Occipital lobe (tissue), 2 donors: Measurements from ENCODE around the gene SUPV3L1. TPM values are rescaled to one million over a fixed set of nuclear protein-coding genes. Genes with fewer than 3 reads are reported as not detected.
"Not testable (repeated sequence)": the region's sequence is repeated elsewhere in the genome, so short reads cannot be mapped to it uniquely, and the experiment has no call there.

ENCODE experiments used
- DNase-seq: peaks from one replicate; lab custom pipeline; 2025; lab: John Stamatoyannopoulos, UW
- total RNA-seq: library from RNA; depleted of rRNA; stranded (reverse); fragments of >200 nt; gene quantifications from one replicate; pipeline ENCODE4 v1.2.3, GENCODE V29; 2014

The SUPV3L1 gene
- total RNA-seq = 32.8 TPM

DNA sequence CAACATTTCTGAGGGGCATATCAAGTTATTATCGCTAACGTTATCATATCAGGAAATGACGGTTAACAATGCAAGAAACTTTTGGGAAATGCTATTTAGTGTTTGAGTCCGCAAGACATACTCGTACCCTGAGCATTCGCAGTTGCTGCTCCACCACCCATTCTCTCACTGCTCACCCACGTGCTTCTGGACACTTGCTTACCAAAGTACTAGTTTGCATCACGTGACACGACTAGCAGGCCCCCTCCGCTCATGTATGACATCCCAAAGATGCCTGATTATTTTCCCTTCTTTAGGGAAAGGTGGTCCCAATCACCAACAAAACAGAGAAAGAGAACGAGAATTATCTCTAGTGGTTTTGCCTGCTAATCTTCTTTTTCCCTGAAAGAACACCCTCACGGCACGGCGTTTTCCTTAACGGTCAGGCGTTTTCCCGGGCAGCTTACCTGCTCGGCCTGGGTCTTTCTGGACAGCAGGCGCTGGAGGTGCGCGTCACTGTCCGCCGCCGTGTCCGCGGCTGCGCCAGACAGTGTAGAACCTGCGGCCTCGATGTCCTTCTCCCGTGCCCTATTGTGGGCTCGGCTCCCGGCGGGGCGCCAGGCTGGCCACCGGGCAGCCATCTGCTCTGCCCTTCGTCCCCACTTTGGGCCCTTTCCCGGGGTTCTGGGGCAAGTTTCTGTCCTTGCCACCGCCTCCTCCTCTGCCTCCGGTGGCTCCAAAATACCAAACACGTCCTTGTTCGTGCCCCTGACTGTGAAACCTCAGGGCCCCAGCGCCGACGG is at the start of gene SUPV3L1:
Gene SUPV3L1 (plus strand): TSS at position 492 of the 782 bp plus-strand sequence. CDS start 58 bp downstream, at position 550.
- DNase-seq = peak; percentile 86

- DNase-seq = no peak
These were observed 49.8 kb upstream of the SUPV3L1 start for GRCh38 chr10:69130251-69130650.

- no peak for DNase-seq
These were observed 40.1 kb upstream of the SUPV3L1 start for GRCh38 chr10:69139961-69140360.

DNA sequence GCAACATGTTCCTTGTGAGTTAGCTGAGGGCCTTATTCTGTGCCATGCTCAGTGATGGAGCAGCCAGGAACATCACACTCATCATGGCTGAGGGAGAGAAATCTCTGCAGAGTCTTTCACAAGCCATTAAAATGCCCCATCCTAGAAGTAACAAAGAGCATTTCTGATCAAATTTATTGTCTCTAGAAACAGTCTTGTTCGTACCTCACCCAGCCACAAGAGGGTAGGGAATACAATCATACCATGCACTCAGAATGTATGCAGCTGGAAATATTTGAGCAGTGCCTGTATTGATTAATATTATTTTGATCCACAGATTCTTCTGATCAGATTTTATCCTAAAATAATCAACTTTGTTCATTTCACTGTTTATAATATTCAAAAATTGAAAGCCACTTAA is 38.7 kb upstream of the SUPV3L1 start:
- no peak for DNase-seq

DNA sequence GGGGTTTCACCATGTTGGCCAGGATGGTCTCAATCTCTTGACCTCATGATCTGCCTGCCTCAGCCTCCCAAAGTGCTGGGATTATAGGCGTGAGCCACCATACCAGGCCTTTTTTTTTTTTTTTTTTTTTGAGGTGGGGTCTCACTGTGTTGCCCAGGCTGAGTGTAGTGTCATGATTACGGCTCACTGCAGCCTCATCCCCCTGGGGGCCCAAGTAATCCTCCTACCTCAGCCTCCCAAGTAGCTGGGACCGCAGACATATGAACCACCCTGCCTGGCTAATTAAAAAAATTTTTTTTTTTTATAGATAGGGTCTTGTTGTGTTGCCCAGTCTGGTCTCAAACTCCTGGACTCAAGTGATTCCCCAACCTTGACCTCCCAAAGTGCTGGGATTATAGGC is 38.0 kb upstream of the SUPV3L1 start:
- not testable (repeated sequence) for DNase-seq

DNA sequence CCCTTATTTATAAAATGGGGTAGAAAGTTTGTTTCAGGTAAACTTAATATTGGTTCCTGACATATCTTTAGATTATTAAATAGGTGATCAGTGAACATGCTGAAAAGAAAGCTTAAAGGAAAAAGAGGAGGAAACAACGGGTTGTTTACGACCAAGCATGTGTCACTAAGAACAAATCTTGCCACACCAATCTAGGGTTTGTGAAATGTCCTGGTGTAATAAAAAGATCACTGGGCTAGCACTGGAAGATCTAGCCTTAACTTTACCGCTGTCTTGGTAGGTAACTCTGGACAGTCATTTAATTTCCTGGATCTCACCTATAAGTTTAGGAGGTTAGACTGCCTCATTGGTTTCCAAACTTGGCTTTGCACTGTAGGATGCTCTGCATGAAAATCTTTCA is 37.1 kb upstream of the SUPV3L1 start:
- DNase-seq = no peak

DNA sequence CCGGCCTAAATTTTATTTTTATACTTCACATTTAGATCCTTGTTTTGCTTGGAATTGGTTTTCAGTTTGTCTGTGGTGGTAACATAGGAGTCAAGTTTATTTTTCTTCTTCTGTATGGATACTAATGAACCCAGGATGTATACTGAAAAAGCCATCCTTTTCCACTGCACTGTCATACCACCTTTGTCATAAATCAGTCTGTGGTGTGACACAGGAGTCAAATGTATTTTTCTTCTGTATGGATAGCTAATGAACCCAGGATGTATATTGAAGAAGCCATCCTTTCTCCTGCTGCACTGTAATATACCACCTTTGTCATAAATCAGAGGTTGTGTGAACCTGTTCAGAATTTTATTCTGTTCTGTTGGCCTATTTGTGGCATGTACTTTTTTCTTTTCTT is 34.7 kb upstream of the SUPV3L1 start:
- DNase-seq = no peak

DNA sequence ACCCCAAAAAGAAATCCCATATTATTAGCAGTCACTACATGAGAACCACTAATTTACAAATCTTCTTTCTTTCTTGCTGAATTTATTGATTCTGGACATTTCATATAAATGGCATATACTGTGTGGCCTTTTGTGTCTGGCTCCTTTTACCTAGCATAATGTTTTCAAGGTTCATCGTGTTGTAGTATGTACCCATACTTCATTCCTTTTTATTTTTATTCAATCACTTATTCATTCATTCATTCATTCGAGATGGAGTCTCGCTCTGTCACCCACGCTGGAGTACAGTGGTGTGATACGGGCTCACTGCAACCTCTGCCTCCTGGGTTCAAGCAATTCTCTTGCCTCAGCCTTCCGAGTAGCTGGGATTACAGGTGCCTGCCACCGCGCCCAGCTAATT is 34.2 kb upstream of the SUPV3L1 start:
- no peak for DNase-seq

GRCh38 chr10:69146759-69147158 is 33.3 kb upstream of the SUPV3L1 start:
- DNase-seq = no peak

DNA sequence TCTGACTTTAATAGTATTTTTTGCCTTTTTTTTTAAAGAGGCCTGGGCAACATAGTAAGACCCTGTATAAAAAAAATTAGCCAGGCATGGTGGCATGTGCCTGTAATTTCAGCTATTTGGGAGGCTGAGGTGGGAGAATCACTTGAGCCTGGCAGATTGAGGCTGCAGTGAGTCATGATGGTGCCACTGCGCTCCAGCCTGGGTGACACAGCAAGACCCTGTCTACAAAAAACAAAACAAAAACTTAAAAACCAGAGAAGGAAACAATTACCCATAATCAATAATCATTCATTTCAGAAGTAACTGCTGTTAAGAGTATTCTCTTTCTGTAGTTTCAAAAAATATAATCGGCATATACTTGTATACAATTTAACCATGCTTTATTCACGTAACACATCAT is 28.1 kb upstream of the SUPV3L1 start:
- DNase-seq = no peak

DNA sequence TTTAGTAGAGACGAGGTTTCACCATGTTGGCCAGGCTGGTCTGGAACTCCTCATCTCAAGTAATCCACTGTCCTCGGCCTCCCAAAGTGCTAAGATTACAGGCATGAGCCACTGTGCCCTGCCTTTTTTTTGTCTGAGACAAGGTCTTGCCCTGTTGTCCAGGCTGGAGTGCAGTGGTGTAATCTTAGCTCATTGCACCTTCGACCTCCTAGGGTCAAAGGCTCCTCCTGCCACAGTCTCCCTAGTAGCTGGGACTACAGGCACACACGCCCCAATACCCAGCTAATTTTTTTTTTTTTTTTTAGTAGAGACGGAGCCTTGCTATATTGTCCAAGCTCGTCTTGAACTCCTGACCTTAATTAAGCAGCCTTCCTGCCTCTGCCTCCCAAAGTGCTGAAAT is 26.8 kb upstream of the SUPV3L1 start:
- DNase-seq = no peak

DNA sequence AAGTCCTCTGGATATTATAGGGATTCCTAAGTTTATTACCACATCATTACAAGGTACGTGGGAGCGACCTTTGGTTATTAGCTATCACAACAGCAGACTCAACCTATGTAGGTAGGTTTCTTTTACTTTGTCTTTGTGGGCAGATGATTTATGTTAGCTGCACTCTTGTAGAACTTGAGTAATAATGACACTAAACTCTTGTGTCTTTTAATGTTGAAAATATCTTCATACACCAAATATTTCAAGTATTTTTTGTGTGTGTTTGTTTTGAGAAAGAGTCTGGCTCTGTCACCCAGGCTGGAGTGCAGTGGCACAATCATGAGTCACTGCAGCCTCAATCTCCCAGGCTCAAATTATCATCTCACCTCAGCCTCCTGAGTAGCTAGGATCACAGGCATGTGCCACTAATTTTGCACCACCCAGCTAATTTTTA is 19.2 kb upstream of the SUPV3L1 start:
- DNase-seq = no peak

GRCh38 chr10:69168493-69168892 is 11.5 kb upstream of the SUPV3L1 start:
- no peak for DNase-seq

DNA sequence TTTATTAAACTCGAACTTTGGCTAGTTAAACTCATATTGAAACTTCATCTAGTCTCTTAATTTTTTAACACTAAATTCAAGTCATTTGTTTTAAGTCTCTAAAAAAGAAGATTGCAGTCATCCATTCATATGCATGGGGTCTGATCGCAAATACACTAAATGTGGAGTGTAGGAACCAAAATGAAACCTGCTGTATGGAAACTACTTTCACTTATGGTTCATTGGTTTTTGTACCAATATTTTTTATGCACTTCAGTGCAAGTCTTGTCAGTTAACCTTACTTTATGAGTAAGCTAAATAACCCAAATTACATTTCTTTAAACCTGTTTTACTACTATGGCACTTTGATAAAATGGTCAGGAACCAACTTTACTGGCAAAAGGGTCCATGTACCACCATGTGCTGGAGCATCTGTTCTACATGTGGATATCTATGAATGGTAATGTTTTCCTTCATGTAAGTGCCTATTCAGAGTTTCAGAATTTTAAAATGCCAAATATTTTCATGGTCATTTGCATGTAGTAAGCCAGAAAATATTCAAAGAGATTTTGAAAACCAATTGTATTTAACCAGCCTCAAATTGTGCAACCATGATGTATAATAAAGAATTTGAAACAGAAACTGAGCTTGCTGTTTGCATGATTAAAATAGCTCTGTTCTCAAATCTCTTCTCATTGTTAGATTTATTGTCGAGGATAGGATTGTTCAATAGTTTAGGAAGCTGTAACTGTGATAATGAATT is 7.6 kb upstream of the SUPV3L1 start:
- DNase-seq = no peak

- not testable (repeated sequence) for DNase-seq
These were observed 4.7 kb upstream of the SUPV3L1 start for GRCh38 chr10:69175326-69175725.

- no peak for DNase-seq
These were observed 3.2 kb upstream of the SUPV3L1 start for GRCh38 chr10:69176823-69177222.

DNA sequence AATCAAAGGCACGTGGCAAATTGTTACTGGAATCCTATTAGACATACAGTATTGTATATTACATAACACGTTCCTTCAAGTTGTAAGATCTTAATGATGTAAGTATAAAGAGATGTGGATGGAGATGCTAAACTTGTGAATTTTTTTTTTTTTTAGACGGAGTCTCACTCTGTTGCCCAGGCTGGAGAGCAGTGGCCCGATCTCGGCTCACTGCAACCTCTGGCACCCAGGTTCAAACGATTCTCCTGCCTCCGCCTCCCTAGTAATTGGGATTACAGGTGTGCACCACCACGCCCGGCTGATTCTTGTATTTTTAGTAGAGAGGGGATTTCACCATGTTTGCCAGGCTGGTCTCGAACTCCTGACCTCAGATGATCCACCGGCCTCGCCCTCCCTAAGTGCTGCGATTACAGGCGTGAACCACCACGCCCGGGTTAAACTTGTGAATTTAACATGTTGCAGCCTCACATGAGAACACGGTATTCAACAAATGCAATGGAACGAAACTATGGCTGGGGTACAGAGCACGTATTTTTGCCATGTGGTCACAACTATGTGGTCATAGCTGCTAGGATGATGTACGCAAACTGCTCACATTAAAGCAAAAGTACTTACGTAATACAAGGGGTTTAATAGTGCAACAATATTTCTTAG is 818 bp upstream of the SUPV3L1 start:
- no peak for DNase-seq

DNA sequence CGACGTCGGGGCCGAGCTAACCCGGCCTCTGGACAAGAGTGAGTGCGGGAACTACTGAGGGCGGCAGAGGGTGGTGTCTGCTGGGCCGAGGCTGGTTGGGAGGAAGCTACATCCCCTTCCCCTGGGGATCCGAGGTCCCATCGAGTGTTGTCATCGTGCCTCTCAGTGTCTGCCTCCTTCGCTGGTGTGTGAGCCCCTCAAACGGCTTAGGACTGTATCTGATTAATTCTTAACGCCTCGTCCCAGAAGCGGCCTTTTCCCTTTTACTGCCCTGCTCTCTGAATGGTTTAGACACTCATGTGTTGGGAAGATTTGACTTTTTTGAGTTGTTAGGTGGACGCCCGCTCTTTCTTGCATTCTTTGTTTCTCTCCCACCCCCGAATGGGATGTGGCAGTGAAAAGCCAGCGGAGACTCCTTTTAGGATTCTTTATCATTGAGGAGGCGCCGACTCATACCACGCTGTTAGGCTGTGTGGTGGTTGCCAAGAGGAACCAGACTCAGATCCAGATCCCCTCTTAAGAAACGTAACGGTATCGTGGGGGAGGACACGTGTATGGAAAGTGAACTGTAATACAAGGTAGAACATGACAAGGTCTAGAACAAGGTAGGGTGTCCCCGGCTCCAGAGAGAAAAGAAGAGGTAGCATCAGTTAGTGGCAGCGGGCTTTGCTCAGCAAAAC is 631 bp downstream of the SUPV3L1 start:
- no peak for DNase-seq

GRCh38 chr10:69181433-69181832 is 1.4 kb downstream of the SUPV3L1 start:
- DNase-seq = no peak

DNA sequence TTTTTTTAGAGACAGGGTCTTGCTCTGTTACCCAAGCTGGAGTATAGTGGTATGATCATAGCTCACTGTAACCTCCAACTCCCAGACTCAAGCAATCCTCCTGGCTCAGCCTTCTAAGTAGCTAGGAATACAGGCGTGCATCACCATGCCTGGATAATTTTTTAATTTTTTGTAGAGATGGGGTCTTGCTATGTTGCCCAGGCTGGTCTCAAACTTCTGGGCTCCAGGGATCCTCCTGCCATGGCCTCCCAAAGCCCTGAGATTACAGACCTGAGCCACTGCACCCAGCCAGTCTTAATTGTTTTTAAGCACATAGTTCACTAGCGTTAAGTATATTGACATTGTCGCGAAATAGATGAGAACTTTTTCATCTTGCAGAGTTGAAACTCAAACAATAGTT is 2.0 kb downstream of the SUPV3L1 start:
- DNase-seq = no peak

DNA sequence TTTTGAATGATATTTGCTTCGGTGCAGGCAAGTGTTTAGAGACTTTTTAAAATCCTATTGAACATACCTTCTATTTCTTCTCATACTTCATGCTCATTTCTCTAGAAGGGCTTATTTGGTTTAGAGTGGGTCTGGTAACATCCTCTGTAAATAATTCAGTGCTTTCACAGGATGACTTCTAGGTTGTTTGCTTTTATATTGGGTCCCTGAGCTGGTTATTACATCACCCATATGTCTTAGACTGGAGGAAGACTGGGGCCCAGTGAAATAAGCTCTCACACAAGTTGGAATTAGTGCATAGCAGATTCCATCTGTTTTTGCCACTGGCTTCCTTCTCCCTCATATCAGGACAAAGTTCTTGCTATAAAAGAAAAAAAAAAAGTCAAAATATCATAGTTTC is 6.5 kb downstream of the SUPV3L1 start:
- no peak for DNase-seq

- DNase-seq = no peak
These were observed 21.0 kb downstream of the SUPV3L1 start for GRCh38 chr10:69201045-69201444.
